CD4-positive, alpha-beta T cell treated with Interleukin-17A for 4 hours (primary cell): ENCODE data around the gene LAPTM5.
A peak's percentile ranks its signal among the peaks of the same experiment; 100 is the strongest.
"Not testable (repeated sequence)": the region's sequence is repeated elsewhere in the genome, so short reads cannot be mapped to it uniquely, and the experiment has no call there.

ENCODE experiments used
- DNase-seq: peaks from one replicate; pipeline ENCODE4 v3.0.0-alpha.2; 2020; ENCODE audit warnings: mixed read lengths

Gene LAPTM5

DNA sequence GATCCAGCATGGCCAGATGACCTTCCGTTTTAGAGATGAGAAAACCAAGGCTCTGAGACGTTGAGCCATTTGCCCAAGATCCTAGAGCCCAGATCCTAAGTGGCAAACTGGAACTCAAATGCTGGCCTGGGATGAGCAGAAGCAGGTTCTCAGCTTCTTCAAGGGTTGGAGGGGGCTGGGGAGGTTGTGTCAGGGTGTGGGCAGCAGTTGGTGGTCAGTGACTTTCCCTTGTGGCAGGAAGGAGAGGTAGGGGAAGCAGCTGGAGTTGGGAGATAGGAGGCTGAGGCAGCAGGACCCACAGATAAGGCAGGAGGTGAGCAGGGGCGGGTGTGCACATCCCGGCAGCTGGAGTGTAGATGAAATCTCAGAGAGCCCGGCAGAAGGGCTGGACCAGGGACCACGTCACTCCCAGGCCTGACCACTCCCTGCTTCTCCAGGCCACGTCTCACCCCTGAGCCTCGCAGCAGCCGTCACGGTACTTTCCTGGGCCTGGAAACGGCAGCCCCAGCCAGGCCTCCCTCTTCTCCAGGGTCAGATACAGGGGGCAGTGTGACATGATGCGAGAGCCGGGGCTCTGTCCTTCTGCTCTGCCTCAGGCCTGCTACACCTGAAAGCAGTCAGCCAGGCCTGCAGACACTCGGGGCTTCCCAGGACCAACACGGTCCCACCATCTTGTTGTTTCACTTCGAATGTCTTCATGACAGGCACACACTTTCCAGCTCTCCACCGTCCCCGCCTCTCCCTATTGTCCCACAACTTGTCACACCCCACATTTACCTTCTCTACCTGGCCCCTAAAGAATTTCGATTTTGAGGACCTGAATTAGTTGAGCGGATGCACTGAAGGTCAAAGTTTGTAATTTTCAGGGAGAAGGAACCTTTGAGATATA lies 11.5 kb upstream of the LAPTM5 start:
- no peak for DNase-seq

- peak; percentile 19 for DNase-seq
These were observed 10.7 kb upstream of the LAPTM5 start for GRCh38 chr1:30768159-30768829.

DNA sequence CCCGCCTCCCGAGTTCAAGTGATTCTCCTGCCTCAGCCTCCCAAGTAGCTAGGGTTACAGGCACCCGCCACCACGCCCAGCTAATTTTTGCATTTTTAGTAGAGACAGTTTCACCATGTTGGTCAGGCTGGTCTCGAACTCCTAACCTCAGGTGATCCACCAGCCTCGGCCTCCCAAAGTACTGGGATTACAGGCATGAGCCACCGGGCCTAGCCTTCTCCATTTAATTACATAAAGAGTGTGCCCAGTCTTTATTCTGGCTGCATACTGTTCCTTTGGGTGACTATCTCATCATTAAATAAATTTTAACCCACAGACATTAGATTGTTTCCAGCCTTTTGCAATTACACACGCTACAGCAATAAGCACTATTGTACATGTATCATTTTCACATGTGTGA lies 9.4 kb upstream of the LAPTM5 start:
- DNase-seq = not testable (repeated sequence)

DNA sequence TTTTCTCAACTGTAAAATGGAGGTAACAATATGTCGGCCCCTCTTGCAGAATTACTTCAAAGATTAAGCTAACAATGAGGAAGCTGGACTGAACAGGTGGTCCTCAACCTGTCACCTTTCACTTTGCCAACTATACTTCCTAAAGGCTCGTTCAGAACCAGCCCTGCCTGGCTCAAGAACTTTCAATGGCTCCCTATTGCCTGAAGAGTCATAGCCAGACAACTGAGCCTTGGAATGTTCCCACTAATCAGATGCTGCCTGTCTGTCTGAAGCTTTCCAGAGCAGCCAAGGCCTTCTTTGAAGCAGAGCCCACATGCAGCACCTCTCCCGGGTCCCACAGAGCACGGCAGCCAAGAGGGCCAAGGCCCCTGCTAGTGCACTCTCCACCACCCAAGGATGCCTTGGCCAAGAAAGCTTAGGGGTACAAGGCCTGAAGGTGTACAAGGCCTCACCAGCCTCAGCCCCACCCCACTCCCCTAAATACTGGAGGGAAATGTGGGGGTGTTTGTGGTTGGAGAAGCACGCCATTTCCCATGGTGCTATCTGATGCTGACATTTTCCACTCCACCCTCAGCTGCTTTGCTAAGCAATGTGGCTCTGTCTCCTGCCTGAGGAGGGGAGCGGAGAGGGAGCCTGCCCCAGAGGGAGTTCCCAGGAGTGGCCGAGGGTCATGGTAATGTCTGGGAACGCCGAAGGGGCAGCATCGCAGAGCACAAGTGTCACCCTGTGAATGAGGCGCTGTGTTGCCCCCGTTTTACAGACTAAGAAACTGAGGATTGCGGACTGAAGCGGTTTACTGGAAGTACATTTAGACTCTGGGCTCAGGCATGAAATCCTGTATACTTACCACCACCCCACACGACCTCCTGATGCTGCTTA lies 8.2 kb upstream of the LAPTM5 start:
- peak; percentile 29 for DNase-seq

- DNase-seq = no peak
These were observed 7.5 kb upstream of the LAPTM5 start for GRCh38 chr1:30764939-30765555.

- DNase-seq = no peak
These were observed 6.8 kb upstream of the LAPTM5 start for GRCh38 chr1:30764396-30764795.

GRCh38 chr1:30763651-30764248 lies 6.2 kb upstream of the LAPTM5 start:
- no peak for DNase-seq

DNA sequence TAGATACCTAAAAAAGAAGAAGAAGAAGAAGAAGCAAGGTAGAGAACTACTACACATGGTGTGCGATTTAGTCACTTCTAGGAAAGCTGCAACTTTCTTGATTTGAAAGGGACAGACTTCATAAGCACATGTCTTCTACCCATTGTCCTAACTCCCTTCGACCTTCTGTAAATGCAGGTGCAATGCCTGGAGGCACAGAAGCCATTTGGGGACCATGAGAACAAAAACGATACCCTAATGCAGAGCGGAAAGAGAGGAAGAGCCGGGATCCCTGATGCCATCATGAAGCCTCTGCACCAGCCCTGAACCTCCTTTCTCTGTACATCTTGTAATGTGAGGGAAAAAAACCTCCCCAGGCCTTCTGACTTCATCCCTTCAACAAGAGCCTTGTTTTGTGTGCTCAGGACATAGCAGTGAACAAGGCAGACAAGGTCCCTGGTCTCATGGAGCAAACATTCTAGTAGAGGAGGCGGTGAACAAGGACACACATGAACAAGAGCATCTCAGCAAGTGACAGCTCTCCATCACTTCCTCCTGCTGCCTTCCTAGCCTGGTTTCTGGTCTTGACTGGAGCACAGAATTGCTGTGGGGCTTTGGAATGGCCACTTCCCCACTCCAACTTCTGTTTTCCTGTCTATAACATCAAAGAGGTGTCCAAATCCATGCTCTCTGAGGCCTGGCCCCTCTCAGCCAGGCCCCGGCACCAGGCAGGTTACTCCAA lies 5.5 kb upstream of the LAPTM5 start:
- DNase-seq = no peak

- DNase-seq = no peak
These were observed 4.8 kb upstream of the LAPTM5 start for GRCh38 chr1:30762152-30762929.

DNA sequence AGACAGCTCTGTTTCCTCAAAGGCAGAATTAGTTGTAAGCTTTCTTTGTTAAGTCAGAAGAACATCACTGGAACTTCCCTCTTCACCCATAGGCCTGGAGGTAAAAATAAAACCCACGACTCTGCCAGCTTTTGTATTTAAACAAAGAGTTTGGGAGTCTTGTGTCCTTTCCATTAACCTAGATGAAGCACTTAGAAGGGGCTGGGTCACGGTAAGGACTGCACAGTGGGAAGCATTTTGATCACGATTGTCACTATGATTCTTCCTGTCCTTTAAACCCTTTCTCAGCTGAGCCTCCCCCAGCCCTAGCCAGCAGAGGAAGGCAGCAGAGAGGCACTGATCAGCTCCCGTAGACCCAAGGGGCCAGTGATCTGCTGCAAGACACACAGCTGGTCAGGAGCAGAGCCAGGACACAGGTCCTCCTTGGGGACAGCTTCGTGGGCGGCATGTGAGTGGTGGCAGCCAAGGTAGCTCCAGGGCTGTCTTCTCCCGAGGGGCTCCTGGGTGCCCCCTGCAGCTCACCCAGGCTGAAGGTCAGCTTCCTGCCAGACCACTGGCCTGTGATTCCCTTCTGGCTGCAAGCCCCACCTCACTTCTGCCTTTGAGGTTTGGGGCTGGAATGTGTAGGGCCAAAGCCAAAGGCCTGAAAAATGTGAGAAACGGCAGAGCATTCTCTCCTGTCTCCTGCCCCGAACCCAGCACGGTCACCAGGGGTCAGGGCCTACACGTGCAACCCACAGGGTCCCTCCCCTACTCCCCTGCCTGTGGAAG lies 4.0 kb upstream of the LAPTM5 start:
- DNase-seq = peak; percentile 47

- DNase-seq = peak; percentile 33
These were observed 3.2 kb upstream of the LAPTM5 start for GRCh38 chr1:30760596-30761324.

DNA sequence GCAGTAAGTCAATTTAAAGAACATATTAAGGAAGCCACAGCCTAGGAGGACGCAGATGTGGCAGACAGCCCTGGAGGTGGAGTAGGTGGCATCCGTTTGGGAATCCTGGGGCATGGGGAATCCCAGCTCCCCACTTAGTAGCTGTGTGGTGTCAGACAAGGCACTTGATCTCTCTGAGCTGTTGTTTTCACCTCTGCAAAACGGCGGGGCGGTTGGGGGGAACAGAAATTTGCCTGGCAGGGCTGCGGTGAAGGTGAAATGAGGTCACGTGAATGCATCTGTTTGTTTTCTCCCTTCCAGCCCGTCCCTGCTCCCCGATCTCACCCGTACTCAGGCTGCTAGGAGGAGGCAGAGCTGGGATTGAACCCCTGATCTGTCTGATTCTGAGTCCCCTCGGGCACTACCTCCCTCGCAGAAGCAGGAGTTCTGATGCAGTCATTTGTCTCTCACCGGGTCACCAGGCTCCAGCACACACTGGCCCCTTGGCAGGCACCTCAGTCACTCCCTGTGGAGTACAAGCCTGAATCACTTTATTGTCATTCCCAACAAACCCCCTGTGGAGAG lies 2.2 kb upstream of the LAPTM5 start:
- peak; percentile 81 for DNase-seq

- no peak for DNase-seq
These were observed 1.3 kb upstream of the LAPTM5 start for GRCh38 chr1:30758785-30759380.

DNA sequence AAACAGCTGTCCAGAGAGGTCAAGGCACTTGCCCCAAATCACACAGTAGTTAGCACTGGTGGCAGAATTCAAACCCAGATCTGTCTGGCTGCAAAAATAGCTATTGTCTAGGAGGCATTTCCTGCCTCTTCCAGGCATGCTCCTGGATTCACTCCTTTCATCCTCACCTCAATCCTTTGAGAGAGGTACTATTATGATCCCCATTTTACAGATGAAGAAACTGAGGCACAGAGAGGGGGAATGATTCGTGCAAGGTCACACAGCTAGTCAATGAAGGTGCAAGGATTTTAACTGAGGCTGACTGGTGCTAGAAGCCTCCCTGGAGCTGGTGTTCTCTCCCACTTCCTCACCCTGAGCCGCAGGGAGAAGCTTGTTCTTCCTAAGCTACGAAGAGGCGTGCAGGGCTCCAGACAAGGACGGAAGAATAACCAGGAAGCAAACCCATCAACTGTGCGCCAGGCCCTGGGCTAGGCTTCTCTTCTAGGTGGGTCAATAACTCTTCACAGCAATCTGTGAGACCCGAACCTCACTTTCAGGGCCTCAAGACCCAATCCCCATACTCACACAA lies 631 bp upstream of the LAPTM5 start:
- DNase-seq = no peak

GRCh38 chr1:30756545-30757351 lies 826 bp downstream of the LAPTM5 start:
- DNase-seq = peak; percentile 83

DNA sequence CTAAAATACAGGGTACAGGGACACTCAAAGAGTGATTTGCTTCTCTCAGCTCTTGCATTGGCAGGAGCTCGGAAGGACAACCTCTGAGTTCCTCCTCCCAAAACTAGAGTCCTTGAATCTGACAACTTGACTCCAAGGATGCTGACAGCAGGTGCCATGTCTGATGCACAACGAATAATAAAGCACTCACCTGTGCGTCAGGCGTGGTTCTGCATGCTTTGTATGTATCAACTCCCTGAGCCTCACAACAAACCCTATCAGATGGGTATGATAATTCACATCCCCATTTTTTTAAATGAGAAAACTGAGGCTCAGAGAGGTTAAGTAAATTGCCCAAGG lies 1.4 kb downstream of the LAPTM5 start:
- peak; percentile 43 for DNase-seq

- no peak for DNase-seq
These were observed 1.8 kb downstream of the LAPTM5 start for GRCh38 chr1:30755746-30756145.
